Stimulated activated naive B cell treated with anti-CD40 and anti-IgM and Interleukin-4, amounts not matched to agents 10 μg/mL and 1 μg/mL and 100 μg/mL, for 72 hours (primary cell): ENCODE measurements around the gene C2orf80.
"Not testable (repeated sequence)": the region's sequence is repeated elsewhere in the genome, so short reads cannot be mapped to it uniquely, and the experiment has no call there.

Source experiments
- ATAC-seq, 2 donors: fragments of 150-1000 bp; cut with Tn5 transposase; replicated peaks; 2 replicates each; pipeline ENCODE4 v1.10.0; 2021; ENCODE audit warnings: moderate library complexity in 1 of 2
- DNase-seq: peaks from one replicate; pipeline ENCODE4 v3.0.0; 2021
- H3K27ac Mint-ChIP-seq: one replicate; pipeline ENCODE4 v1.8.0; 2022; ENCODE audit warnings: mild to moderate bottlenecking, mixed read lengths
- H3K27me3 Mint-ChIP-seq, 2 donors: one replicate each; pipeline ENCODE4 v1.8.0; 2022; ENCODE audit warnings: mixed read lengths in 2 of 2
- H3K36me3 Mint-ChIP-seq, 2 donors: one replicate each; pipeline ENCODE4 v1.8.0; 2022; ENCODE audit warnings: mixed read lengths in 2 of 2, mild to moderate bottlenecking in 1 of 2
- H3K4me1 Mint-ChIP-seq, 2 donors: one replicate each; pipeline ENCODE4 v1.8.0; 2022; ENCODE audit warnings: mixed read lengths in 2 of 2, mild to moderate bottlenecking in 1 of 2
- H3K4me3 Mint-ChIP-seq, 2 donors: one replicate each; pipeline ENCODE4 v1.8.0; 2022; ENCODE audit warnings: mild to moderate bottlenecking in 2 of 2, mixed read lengths in 2 of 2, moderate library complexity in 1 of 2
- H3K9me3 Mint-ChIP-seq, 2 donors: one replicate each; pipeline ENCODE4 v1.8.0; 2022; ENCODE audit warnings: mixed read lengths in 2 of 2, mild to moderate bottlenecking in 1 of 2

Gene C2orf80

DNA sequence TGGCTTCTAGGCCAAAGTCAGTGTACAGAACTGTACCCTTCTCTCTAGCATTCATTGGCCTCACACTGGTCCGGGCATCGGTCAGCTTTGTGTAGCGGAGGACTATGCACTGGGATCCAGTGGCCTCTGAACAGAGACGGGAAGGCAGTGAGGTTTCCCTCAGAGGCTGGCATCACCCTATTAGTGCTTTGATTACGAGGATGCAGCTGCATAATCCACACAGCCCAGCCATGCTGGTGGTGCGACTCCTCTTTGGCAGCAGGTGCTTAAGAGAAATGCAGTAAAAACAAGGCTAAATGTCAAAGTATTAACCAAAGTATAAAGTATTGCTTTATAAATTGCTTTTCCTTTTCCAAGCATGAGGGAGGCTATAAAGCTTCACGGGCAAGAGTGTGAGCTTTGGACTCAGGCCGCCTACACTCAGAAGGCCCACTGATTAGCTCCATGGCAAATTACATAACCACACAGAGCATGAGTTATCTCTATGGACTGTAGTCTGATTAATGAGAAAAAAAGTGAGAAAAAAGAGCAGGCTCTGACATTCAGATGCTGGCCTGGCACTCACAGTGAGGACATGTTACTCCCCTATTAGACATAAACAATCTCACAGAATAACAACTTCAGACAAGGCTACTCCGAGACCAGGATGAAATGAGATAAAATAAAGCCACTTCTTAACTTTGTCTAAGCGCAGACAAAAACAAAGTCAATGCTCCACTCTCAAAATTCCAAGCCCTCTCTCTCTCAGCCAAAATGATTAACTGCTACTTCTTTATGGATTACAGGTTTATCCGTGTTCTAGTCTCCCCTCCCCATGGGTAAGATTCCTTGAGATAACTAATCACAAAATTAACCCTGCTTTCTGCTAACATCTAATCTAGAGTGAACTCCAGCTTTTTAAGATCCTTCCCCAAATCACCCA, 53.8 kb downstream of the C2orf80 start:
- Mint-ChIP-seq H3K36me3 (no peaks in the 10 kb centered on the region), H3K4me1 (no peaks in the 10 kb centered on the region)

DNA sequence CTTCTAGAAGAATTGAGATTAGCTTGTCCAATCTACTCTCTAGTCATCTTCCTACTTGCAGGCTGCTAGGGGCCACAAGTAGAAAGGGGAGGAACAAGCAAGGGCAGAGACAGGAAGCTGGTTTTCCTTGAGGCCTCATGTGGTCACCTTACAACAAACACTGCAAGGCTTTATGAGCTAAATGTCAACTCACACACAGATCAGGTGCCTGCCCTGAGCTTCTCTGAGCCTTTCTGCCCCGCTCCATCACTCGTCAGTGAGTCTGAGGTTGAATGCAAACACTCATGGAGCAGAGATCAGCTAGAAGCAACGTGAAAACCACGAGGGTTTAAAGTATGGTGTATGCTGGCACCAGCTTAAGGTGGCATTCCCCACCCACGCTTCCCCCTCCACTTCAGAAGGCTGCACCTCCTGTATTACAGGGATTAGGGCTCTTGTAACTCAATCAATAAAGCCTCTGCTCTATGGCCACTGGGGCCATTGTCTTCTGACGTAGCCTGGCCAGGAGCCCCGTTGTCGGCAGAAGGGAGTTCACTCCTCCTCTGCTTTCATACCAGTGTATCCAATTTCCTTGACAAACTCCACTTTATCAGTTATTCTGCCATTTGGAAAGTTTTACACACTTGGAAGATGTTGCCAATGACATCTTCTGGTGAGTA, 54.8 kb downstream of the C2orf80 start:
- no peaks in the 10 kb centered on the region for H3K36me3 Mint-ChIP-seq
- H3K4me3 Mint-ChIP-seq = no peak overlapping the region
- ATAC-seq (peak; percentile 31 to 36), DNase-seq (no peak)
- no peaks in the 10 kb centered on the region for H3K4me1 Mint-ChIP-seq
- no peak overlapping the region for H3K27ac Mint-ChIP-seq
- H3K9me3 Mint-ChIP-seq = peaks cover 3 to 7% of the 10 kb centered on the region in 2 donors
- H3K27me3 Mint-ChIP-seq = peaks cover 0 to 4% of the 10 kb centered on the region in 2 donors

More for the DNA sequence above, 53.8 kb downstream of the C2orf80 start:
- ATAC-seq (no peak), DNase-seq (no peak)
- H3K27me3 Mint-ChIP-seq = peaks cover 0 to 4% of the 10 kb centered on the region in 2 donors
- H3K9me3 Mint-ChIP-seq = peaks cover 3 to 7% of the 10 kb centered on the region in 2 donors
- H3K4me3 Mint-ChIP-seq = no peak overlapping the region
- H3K27ac Mint-ChIP-seq = no peak overlapping the region

DNA sequence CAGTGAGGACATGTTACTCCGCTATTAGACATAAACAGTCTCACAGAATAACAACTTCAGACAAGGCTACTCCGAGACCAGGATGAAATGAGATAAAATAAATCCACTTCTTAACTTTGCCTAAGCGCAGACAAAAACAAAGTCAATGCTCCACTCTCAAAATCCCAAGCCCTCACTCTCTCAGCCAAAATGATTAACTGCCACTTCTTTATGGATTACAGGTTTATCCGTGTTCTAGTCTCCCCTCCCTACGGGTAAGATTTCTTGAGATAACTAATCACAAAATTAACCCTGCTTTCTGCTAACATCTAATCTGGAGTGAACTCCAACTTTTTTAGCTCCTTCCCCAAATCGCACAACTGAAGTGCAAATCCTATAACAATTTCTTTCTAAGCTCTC, 59.1 kb downstream of the C2orf80 start:
- H3K9me3 Mint-ChIP-seq = peaks cover 0 to 1% of the 10 kb centered on the region in 2 donors
- no peaks in the 10 kb centered on the region for H3K4me1 Mint-ChIP-seq

DNA sequence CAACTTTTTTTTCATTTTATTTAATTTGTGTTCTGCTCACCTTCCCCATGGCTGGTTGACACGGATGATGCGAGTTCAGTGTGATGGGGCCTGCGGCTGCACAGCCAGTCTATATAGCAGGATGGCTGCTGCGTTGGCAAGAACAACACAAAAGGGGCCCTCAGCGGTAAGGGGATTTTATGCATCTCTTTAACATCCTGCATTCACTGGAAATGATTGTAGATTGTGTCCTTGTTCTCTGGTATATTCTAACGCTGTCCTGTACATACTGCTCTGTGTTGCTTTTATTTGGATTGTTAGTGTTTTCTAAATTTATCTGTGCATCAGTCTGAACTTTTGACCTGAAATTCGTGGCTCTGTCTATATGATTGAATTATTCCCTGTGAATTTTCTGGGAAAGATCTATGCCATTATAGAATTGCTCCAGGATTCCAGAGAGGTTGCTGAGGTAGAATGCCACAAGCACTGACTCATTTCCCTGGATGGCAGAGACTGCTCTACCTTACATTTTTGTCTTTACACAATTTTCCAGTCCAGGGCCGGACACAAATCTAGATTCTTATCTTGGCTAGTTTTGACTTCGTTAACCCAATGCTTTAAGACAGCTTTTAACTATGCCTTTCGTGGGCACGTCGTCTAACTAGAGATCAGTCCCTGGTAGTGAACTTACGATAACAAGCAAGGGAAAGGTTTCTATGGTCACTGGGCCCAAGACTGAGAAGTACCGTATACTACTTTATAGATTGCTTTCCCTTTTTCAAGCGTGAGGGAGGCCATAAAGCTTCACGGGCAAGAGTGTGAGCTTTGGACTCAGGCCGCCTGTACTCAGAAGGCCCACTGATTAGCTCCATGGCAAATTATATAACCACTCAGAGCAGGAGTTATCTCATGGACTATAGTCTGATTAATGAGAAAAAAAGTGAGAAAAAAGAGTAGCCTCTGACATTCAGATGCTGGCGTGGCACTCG, 59.8 kb downstream of the C2orf80 start, which contains the start of gene CRYGC:
Gene CRYGC, minus strand, starts transcription at position 85 of the 968 bp plus-strand sequence. Its CDS starts 36 bp downstream, at position 49.
- Mint-ChIP-seq H3K27me3 (peaks cover 9 to 31% of the 10 kb centered on the region in 2 donors), H3K9me3 (peaks cover 0 to 1% of the 10 kb centered on the region in 2 donors), H3K36me3 (no peaks in the 10 kb centered on the region), H3K4me3 (no peak within 1 kb of the TSS), H3K27ac (no peak within 1 kb of the TSS), H3K4me1 (peaks cover 0 to 1% of the 10 kb centered on the region in 2 donors)
- ATAC-seq (no peak), DNase-seq (no peak)

More for the DNA sequence above, 59.1 kb downstream of the C2orf80 start:
- H3K27ac Mint-ChIP-seq = no peak overlapping the region
- ATAC-seq (no peak), DNase-seq (no peak)
- H3K36me3 Mint-ChIP-seq = no peaks in the 10 kb centered on the region
- no peak overlapping the region for H3K4me3 Mint-ChIP-seq
- H3K27me3 Mint-ChIP-seq = peaks cover 2 to 24% of the 10 kb centered on the region in 2 donors

DNA sequence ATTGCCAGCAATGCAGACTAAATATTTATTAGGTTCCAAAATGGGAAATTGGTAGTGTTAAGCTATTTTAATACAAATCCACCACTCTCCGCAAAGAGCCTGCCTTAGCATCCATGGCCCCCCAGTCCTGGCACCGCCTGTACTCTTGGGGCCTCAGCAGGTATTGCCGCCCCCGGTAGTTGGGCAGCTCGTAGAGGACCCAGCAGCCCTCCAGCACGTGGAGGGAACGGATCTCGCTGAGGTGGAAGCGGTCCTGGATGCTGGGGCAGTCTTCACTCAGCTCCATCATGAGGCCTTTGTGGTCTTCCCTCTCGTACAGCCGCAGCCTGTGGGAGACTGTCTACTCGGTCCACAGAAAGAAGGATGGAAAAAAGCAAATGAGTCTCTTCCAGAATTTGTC, 61.7 kb downstream of the C2orf80 start:
- Mint-ChIP-seq H3K4me3 (no peak overlapping the region), H3K4me1 (peaks cover 5 to 15% of the 10 kb centered on the region in 2 donors), H3K27me3 (peaks cover 24 to 41% of the 10 kb centered on the region in 2 donors), H3K9me3 (peaks cover 0 to 1% of the 10 kb centered on the region in 2 donors), H3K27ac (no peak overlapping the region), H3K36me3 (no peaks in the 10 kb centered on the region)
- ATAC-seq (no peak), DNase-seq (no peak)

DNA sequence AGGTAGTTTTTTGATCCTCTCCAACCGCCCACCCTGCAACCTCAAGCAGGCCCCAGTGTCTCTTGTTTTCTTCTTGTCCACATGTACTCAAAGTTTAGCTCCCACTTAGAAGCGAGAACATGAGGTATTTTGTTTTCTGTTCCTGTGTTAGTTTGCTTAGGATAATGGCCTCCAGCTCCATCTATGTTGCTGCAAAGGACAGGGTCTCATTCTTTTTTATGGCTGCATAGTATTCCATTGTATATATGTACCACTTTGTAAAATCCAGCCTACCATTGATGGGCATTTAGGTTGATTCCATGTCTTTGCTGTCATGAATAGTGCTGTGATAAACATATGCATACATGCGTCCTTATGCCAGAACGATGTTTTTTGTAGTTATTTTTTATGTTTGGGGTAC, 62.7 kb downstream of the C2orf80 start:
- Mint-ChIP-seq H3K27me3 (peaks cover 24 to 37% of the 10 kb centered on the region in 2 donors), H3K36me3 (no peaks in the 10 kb centered on the region), H3K4me1 (peaks cover 5 to 15% of the 10 kb centered on the region in 2 donors), H3K9me3 (peaks cover 0 to 1% of the 10 kb centered on the region in 2 donors), H3K4me3 (no peak overlapping the region), H3K27ac (no peak overlapping the region)
- DNase-seq = no peak
- ATAC-seq = no peak

DNA sequence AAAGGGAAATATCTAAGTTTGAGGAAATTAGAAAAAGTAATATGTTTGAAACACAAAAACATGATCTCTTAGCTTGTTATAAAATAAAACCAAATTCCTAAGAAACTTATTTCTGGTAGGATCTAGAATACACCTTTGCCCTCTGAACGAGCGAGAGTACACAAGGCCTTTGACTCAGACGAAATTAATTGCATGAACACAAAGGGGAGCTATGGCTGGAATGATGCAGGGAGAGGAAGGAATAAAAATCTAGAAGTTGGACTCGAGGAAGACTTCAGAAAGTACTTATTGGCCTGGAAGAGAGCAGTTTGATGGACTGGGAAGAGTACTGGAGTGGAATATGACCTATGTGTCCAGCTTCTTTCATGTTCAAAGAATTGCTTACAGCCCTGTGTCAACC, 64.6 kb downstream of the C2orf80 start:
- DNase-seq (no peak), ATAC-seq (no peak)
- Mint-ChIP-seq H3K4me1 (peaks cover 5 to 15% of the 10 kb centered on the region in 2 donors), H3K4me3 (no peak overlapping the region), H3K36me3 (no peaks in the 10 kb centered on the region), H3K9me3 (peaks cover 0 to 1% of the 10 kb centered on the region in 2 donors), H3K27ac (no peak overlapping the region), H3K27me3 (peaks cover 32 to 41% of the 10 kb centered on the region in 2 donors)

DNA sequence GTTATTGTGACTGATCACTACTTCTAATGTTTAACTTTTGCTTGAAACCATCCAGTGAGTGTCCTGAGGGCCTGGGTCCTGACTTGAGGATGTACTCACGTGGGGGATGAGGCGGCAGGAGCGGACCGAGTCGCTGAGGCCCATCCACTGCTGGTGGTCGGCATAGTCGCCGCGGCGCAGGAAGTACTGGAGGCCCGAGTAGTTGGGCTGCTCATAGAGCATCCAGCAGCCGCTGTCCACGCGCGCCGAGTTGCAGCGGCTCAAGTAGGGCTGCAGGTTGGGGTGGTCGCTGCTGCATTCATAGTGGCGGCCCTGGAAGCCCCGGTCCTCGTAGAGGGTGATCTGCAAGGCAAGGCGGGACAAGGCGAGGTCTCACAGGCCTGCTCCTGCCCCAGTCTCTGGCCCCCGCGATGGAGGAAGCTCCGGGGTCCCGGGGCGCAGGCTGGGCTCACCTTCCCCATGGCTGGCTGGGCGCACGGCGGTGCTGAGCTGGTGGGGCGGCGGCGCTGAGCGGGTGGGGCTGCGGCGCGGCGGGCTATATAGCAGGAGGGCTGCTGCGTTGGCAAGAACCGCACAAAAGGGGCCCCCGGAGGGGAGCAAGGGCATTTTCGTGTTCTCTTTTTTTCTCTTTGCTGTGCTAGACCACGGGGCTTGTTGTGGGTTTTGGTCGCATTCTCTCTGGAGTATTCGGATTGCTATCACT, 65.7 kb downstream of the C2orf80 start, which contains the start of gene CRYGD:
Gene CRYGD, minus strand, starts transcription at position 512 of the 703 bp plus-strand sequence. Its CDS starts 51 bp downstream, at position 461.
- not testable (repeated sequence) for H3K27ac Mint-ChIP-seq, H3K9me3 Mint-ChIP-seq, DNase-seq, H3K36me3 Mint-ChIP-seq
- peak; percentile 52 to 64 for ATAC-seq
- H3K27me3 Mint-ChIP-seq = peaks cover 32 to 33% of the 10 kb centered on the region in 2 donors
- peak within 1 kb of the TSS; percentile 49 to 68 for H3K4me3 Mint-ChIP-seq
- H3K4me1 Mint-ChIP-seq = peaks cover 5 to 15% of the 10 kb centered on the region in 2 donors

DNA sequence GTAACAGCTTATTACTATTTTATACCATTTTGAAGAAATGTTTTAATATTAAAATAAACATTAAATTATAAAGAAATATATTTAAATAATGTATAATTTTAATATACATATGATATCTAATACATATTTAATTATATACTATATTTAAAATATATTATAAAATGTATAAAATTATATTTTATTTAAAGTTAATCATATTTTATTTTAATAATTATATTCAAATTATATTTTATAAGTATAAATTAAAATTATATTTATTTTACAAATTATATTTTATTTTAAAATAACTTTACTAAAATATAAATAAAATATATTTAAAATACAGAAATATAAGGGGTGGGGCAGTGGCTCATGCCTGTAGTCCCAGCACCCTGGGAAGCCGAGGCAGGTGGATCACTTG, 67.6 kb downstream of the C2orf80 start:
- Mint-ChIP-seq H3K4me1 (peaks cover 5 to 15% of the 10 kb centered on the region in 2 donors), H3K27ac (no peak overlapping the region), H3K4me3 (no peak overlapping the region), H3K36me3 (no peaks in the 10 kb centered on the region), H3K9me3 (peaks cover 0 to 1% of the 10 kb centered on the region in 2 donors), H3K27me3 (peaks cover 28 to 32% of the 10 kb centered on the region in 2 donors)
- ATAC-seq (no peak), DNase-seq (no peak)

DNA sequence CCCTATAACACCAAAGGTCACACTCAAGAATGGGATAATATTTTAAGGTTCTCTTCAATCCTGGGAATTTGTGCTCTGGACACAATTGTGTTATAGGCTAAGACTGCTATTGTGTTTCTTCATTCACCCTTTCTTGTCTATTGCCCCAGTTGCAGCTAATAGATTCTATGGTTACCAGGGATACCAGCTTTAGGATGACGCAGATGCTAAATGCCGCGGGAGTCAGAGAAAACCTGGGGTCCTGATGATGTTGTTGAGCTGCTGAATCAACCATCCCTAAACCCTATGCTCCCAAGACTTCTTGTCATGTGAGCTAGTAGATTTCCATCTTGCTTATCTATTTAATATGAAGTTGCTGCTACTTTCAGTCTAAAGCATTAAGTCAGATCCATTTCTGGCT, 70.9 kb downstream of the C2orf80 start:
- peaks cover 1 to 3% of the 10 kb centered on the region in 2 donors for H3K4me1 Mint-ChIP-seq
- ATAC-seq = no peak
- peaks cover 7 to 12% of the 10 kb centered on the region in 2 donors for H3K27me3 Mint-ChIP-seq
- no peak overlapping the region for H3K4me3 Mint-ChIP-seq
- H3K9me3 Mint-ChIP-seq = no peaks in the 10 kb centered on the region
- H3K27ac Mint-ChIP-seq = no peak overlapping the region
- H3K36me3 Mint-ChIP-seq = no peaks in the 10 kb centered on the region
- DNase-seq = no peak

DNA sequence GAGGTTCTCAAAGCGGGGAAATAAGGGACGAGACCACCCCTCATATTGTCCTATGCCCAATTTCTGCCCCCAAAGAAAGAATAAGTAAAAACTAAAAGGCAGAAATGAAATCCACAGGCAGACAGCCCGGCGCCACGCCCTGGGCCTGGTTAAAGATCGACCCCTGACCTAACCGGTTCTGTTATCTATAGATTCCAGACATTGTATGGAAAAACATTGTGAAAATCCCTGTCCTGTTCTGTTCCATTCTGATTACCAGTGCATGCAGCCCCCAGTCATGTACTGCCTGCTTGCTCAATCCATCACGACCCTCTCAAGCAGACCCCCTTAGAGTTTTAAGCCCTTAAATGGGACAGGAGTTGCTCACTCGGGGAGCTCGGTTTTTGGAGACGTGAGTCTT, 72.4 kb downstream of the C2orf80 start:
- peaks cover 4 to 22% of the 10 kb centered on the region in 2 donors for H3K27me3 Mint-ChIP-seq
- H3K9me3 Mint-ChIP-seq, H3K4me1 Mint-ChIP-seq, H3K36me3 Mint-ChIP-seq, DNase-seq, H3K4me3 Mint-ChIP-seq, ATAC-seq, H3K27ac Mint-ChIP-seq: not testable (repeated sequence)
